Endometrial microvascular endothelial cells (primary cell): Measurements from ENCODE around the gene ATP2C2. TPM values are rescaled to one million over a fixed set of nuclear protein-coding genes. Genes with fewer than 3 reads are reported as not detected.

Experiments
- in situ Hi-C: cut with HindIII; loops from 2 replicates; pipeline ENCODE4 v1.10.0; 2017; ENCODE audit warnings: low sequenced_read_pairs, low pct_unique_long_range_greater_than_20kb; ENCODE audit errors: inconsistent ontology term
- total RNA-seq: library from RNA; depleted of rRNA; stranded (reverse); fragments of >200 nt; gene quantifications from one replicate; pipeline ENCODE4 v1.2.3, GENCODE V29; 2015; ENCODE audit errors: inconsistent ontology term

The ATP2C2 gene
- total RNA-seq, 1 donor from 2014 or later: not detected

DNA sequence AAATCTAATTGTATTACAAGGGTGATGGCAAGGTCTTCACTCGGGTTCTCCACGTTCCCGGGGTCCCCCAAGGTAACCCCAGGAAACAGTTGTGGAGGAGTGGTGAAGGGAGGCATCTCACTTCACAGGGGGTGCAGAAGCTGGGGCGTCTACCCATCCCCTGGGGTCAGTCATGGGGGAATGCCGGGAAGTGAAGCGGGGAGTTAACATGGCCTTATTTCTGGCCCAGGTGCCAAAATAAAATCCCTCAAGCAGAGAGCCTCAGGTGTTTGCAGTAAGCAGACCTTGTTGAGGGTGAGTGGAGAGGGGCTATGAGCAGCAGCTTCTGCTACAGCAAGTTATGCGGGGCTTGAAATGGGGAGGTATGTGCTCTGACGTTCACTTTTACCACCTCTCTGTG is 9.0 kb upstream of the ATP2C2 start:
- in situ Hi-C loops: no loop called here

DNA sequence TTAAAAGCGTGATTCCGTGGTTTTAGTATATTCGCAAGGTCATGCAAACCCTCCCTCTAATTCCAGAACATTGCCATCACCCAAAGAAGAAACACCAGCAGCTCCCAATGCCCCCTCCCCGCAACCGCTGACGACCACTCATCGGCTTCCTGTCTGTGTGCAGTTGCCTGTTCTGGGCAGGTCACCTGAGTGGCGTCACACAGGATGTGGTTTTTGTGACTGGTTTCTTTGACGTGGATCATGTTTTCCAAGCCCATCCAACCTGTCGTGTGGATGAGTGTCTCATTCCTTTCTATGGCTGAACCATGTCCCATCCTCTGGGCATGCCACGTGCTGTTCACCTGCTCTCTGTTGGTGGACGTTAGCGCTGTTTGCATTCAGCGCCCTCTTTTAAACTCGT is 8.2 kb upstream of the ATP2C2 start:
- in situ Hi-C loops: no loop called here

DNA sequence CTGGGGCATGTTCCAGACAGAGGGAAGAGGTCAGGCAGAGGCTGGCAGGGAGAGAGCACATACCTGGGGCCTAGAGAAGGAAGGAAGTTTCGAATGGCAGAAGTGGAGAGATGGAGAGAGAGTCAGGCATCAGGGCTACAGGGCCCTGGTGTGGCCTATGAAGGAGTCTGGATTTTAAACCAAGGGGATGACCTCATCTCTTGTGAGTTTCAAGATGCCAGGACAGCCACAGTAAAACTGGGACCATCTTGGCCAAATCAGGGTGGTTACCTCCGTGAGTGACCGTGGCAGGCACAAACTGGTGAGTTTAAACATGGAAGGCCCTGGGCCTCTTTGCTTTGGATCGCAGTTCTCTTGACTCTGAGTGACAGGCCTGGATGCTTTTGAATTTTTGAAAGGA is 7.6 kb upstream of the ATP2C2 start:
- in situ Hi-C loops: no loop called here

GRCh38 chr16:84361546-84361945 is 6.8 kb upstream of the ATP2C2 start:
- in situ Hi-C loops: no loop called here

- in situ Hi-C loops: no loop called here
These were observed 5.8 kb upstream of the ATP2C2 start for GRCh38 chr16:84362471-84362941.

GRCh38 chr16:84366208-84366607 is 2.1 kb upstream of the ATP2C2 start:
- in situ Hi-C loops: no loop called here

- in situ Hi-C loops: no loop called here
These were observed 1.0 kb upstream of the ATP2C2 start for GRCh38 chr16:84367297-84367680.

DNA sequence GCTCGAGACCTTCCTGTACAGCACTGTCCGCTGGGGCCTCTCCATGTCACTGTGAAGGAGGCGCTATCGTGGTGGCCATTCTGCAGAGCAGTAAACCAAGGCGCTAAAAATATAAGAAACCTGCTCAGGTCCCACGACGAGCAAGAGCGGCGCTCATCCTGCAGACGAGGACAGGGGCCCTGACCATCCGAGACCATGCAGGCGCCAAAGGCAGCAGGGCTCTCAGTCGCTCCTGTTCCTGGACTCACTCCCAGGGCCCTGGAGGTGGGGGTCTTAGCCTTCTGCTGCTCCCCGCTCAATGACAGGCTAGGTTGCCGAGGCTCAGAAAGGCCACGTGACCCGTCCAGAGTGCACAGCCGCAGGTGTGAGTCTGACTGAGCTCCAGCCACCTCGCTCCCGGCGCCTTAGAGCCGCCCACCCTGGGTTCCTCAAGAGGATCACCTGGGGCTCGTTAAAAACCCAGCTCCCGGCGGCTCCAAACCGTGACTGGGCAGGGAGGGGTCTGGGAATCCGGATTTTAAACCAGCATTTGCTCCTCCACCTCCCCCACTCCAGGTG is 509 bp upstream of the ATP2C2 start:
- in situ Hi-C loops: no loop called here

DNA sequence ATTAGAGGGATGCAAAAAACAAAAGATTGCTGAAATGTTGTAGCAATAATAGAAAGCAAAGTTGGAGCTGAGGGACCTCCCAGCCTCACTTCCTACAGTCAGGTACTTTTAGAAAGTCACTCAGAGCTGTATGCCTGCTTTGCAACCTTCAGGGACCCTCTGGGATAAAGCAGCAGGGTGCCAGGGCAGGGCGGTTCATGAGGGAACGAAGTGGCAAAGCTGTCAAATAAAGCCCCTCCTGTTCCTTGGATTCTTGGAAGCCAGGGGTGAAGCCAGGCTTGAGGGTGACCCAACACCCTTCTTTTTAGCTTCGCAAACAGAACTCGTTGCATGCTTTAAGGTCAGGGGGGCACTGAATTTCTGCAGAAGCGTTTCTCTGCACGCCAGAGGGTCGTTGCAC is 767 bp downstream of the ATP2C2 start:
- in situ Hi-C loops: no loop called here

- in situ Hi-C loops: no loop called here
These were observed 1.7 kb downstream of the ATP2C2 start for GRCh38 chr16:84369938-84370627.

GRCh38 chr16:84370723-84371552 is 2.6 kb downstream of the ATP2C2 start:
- in situ Hi-C loops: no loop called here

DNA sequence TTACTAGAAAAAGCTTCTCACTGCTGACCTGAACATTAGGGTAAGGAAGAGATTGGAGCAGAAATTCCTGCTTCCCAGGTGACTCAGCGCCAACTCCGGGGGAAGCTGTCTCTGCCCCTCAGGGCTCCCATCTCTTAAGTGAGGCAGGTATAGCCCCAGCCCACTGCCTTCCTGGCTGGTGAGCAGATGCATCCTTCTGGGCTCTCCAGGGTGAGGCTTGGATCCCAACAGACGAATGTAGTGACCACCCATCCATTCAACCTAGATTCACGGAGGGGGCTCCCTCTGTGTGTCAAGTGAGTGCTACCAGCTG is 3.2 kb downstream of the ATP2C2 start:
- in situ Hi-C loops: no loop called here

DNA sequence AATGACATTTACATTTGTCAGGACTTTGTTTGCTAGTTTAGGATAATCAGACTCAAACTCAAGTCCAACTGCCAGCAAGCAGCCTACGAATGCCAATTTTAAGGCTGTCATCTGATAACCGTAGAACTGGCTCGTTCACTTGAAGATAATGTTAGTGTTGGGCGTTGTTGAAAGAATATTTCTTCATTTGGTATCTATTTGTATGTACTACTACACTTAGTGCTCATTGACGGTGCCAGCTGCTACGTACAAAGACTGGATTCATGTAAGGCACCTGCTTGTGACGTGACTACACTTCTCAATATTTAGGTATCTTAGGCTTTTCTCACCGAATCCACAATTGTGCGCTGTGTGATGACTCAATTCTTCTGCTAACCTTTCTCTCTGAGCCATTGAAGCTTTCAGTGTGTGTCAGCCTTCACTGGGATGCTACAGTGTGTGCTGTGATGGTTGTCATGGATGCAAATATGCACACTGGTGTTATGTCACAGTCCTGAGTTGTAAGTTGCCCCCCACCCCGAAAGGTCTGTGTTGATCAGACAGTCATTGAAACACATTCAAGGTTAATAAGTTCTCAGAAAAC is 5.7 kb downstream of the ATP2C2 start:
- in situ Hi-C loops: no loop called here

- in situ Hi-C loops: no loop called here
These were observed 9.8 kb downstream of the ATP2C2 start for GRCh38 chr16:84378099-84378498.

- in situ Hi-C loops: no loop called here
These were observed 10.2 kb downstream of the ATP2C2 start for GRCh38 chr16:84378567-84378966.

- in situ Hi-C loops: no loop called here
These were observed 10.8 kb downstream of the ATP2C2 start for GRCh38 chr16:84379008-84379708.

GRCh38 chr16:84379709-84380362 is 11.5 kb downstream of the ATP2C2 start:
- in situ Hi-C loops: no loop called here

DNA sequence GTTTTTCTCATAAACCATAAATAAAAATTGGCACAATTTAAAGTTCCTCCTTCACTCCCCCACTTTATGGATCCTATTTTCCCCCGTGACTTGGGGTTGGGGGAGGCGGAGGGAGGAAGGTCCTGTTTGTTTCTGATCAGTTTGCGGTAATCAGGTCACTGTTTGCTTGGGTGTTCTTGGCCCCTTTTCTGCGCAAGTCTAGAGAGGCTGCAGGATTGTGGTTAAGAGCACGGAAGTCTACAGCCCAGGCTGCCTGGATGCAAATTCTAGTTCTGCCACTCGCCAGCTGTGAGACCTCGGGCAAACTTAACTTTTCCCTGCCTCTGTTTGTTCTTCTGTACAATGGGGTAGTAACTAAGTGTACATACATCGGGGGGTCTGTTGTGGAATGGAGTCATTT is 12.1 kb downstream of the ATP2C2 start:
- in situ Hi-C loops: no loop called here

- in situ Hi-C loops: no loop called here
These were observed 14.1 kb downstream of the ATP2C2 start for GRCh38 chr16:84382396-84382795.
